Calu3 (cell line): ENCODE measurements around the gene HDAC2. TPM values are rescaled to one million over a fixed set of nuclear protein-coding genes. Genes with fewer than 3 reads are reported as not detected.

Experiments used
- BruUV-seq: library from RNA; stranded (reverse); fragments of 400-500 nt; replicated peaks from 2 replicates; lab custom pipeline; 2021; lab: Mats Ljungman, UMichigan
- CTCF ChIA-PET: fragments of 300-600 bp; sonication (Branson Sonifier 250); formaldehyde crosslinking; loops from one replicate; lab custom pipeline; 2022; ENCODE audit warnings: antibody characterized with exemption; lab: Charles Lee
- DNase-seq: peaks from one replicate; pipeline ENCODE4 v3.0.0; 2022
- H3K27ac Mint-ChIP-seq: one replicate; pipeline ENCODE4 v1.8.0; 2022; ENCODE audit warnings: mixed read lengths; ENCODE audit not compliant: unreplicated experiment
- H3K27me3 Mint-ChIP-seq: one replicate; pipeline ENCODE4 v1.8.0; 2022; ENCODE audit warnings: mixed read lengths; ENCODE audit not compliant: unreplicated experiment
- H3K36me3 Mint-ChIP-seq: one replicate; pipeline ENCODE4 v1.8.0; 2022; ENCODE audit warnings: mild to moderate bottlenecking, moderate library complexity, mixed read lengths; ENCODE audit not compliant: insufficient read depth, unreplicated experiment
- H3K4me1 Mint-ChIP-seq: one replicate; pipeline ENCODE4 v1.8.0; 2022; ENCODE audit warnings: mild to moderate bottlenecking, low read depth, mixed read lengths; ENCODE audit not compliant: unreplicated experiment
- H3K4me3 Mint-ChIP-seq: one replicate; pipeline ENCODE4 v1.8.0; 2022; ENCODE audit warnings: mild to moderate bottlenecking, low read depth, moderate library complexity, mixed read lengths; ENCODE audit not compliant: unreplicated experiment
- H3K9me3 Mint-ChIP-seq: one replicate; pipeline ENCODE4 v1.8.0; 2022; ENCODE audit warnings: low read depth, mixed read lengths; ENCODE audit not compliant: unreplicated experiment
- intact Hi-C: fragments of 100-400 bp; cut with micrococcal nuclease; formaldehyde crosslinking; loops from one replicate; pipeline ENCODE4 v1.10.0; 2022; ENCODE audit not compliant: unreplicated experiment
- total RNA-seq: library from RNA; stranded (reverse); gene quantifications from 2 replicates; pipeline ENCODE4 v1.2.3, GENCODE V29; 2022
- TF ChIP-seq, protein P1 (sequence below): fragments of 200-600 bp; IDR thresholded peaks from one replicate; pipeline ENCODE4 v1.8.0; 2022; ENCODE audit warnings: antibody characterized with exemption; ENCODE audit not compliant: unreplicated experiment

The HDAC2 gene
- total RNA-seq, 1 experiment from 2014 or later: 176 TPM

DNA sequence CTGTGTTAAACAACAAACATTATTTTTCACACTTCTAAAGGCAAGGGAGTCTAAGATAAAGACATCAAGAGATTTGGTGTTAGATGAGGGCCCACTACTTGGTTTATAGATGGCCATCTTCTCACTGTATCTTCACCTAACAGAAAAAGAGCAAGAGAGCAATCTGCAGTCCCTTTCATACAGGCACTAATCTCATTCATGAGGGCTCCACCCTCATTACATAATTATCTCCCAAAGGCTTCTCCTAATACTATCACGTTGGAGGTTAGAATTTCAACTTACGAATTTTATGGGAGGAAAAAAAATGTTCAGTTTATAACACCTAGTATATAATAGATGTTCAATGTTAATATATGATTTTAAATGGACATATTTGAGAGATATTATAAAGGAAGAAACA lies 45.6 kb downstream of the HDAC2 start:
- H3K36me3 Mint-ChIP-seq: no peaks in the 10 kb centered on the region
- no peaks in the 10 kb centered on the region for H3K4me1 Mint-ChIP-seq
- no peak overlapping the region for H3K27ac Mint-ChIP-seq
- H3K9me3 Mint-ChIP-seq: peaks cover 4% of the 10 kb centered on the region
- TF ChIP-seq, protein P1, sequence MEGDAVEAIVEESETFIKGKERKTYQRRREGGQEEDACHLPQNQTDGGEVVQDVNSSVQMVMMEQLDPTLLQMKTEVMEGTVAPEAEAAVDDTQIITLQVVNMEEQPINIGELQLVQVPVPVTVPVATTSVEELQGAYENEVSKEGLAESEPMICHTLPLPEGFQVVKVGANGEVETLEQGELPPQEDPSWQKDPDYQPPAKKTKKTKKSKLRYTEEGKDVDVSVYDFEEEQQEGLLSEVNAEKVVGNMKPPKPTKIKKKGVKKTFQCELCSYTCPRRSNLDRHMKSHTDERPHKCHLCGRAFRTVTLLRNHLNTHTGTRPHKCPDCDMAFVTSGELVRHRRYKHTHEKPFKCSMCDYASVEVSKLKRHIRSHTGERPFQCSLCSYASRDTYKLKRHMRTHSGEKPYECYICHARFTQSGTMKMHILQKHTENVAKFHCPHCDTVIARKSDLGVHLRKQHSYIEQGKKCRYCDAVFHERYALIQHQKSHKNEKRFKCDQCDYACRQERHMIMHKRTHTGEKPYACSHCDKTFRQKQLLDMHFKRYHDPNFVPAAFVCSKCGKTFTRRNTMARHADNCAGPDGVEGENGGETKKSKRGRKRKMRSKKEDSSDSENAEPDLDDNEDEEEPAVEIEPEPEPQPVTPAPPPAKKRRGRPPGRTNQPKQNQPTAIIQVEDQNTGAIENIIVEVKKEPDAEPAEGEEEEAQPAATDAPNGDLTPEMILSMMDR: no peak
- DNase-seq: no peak
- no peak overlapping the region for H3K4me3 Mint-ChIP-seq
- BruUV-seq: no TSS peak
- no peaks in the 10 kb centered on the region for H3K27me3 Mint-ChIP-seq
- intact Hi-C loops: no loop called here
- CTCF ChIA-PET: no interaction called here

DNA sequence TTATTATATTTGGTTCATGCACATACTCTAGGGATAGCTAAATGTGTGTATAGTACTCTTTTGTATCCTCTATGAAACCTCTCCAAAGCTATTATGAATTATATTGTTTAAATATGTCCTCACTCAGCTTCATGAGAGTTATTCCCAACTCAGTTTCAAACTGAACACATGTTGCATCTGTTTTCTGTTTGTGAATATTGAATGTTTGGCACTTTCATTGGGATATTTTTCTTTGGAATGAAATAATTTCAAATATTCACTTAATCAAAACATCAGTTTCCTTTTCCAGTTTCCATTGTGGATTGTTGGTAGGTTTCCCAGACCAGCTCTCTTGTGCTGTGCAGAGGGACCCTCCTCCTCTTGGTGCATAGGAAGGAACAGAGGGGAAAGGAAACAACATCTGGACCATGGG lies 46.6 kb downstream of the HDAC2 start:
- no peak for DNase-seq
- no peak overlapping the region for H3K27ac Mint-ChIP-seq
- peaks cover 4% of the 10 kb centered on the region for H3K9me3 Mint-ChIP-seq
- intact Hi-C loops: no loop called here
- no peaks in the 10 kb centered on the region for H3K36me3 Mint-ChIP-seq
- TF ChIP-seq, protein P1: no peak
- H3K4me3 Mint-ChIP-seq: no peak overlapping the region
- no TSS peak for BruUV-seq
- no peaks in the 10 kb centered on the region for H3K4me1 Mint-ChIP-seq
- CTCF ChIA-PET: interaction anchor here (0.6 to 0.8 kb wide), 2 partner anchors 38 to 442 kb away, joined by 3 to 10 read pairs; no protein-coding TSS in a partner anchor
- no peaks in the 10 kb centered on the region for H3K27me3 Mint-ChIP-seq

- CTCF ChIA-PET: no interaction called here
- Mint-ChIP-seq H3K27ac (no peak overlapping the region), H3K4me3 (no peak overlapping the region), H3K36me3 (no peaks in the 10 kb centered on the region), H3K27me3 (no peaks in the 10 kb centered on the region), H3K4me1 (no peaks in the 10 kb centered on the region), H3K9me3 (peaks cover 4% of the 10 kb centered on the region)
- TF ChIP-seq, protein P1: no peak
- intact Hi-C loops: no loop called here
- no TSS peak for BruUV-seq
- no peak for DNase-seq
Measured at GRCh38 chr6:113923526-113923925, 47.4 kb downstream of the HDAC2 start.

GRCh38 chr6:113921299-113921904 lies 49.5 kb downstream of the HDAC2 start:
- H3K27ac Mint-ChIP-seq: no peak overlapping the region
- TF ChIP-seq, protein P1: no peak
- CTCF ChIA-PET: no interaction called here

More at GRCh38 chr6:113921299-113921904, 49.5 kb downstream of the HDAC2 start:
- intact Hi-C loops: no loop called here
- no TSS peak for BruUV-seq
- no peak overlapping the region for H3K4me3 Mint-ChIP-seq
- H3K27me3 Mint-ChIP-seq: no peaks in the 10 kb centered on the region
- H3K4me1 Mint-ChIP-seq: no peaks in the 10 kb centered on the region
- no peak for DNase-seq
- no peaks in the 10 kb centered on the region for H3K36me3 Mint-ChIP-seq
- H3K9me3 Mint-ChIP-seq: no peaks in the 10 kb centered on the region
